Esophagus squamous epithelium (tissue), 5 donors: ENCODE data around the gene DNAJC5G. TPM values are rescaled to one million over a fixed set of nuclear protein-coding genes. Genes with fewer than 3 reads are reported as not detected.

Source experiments
- DNase-seq: peaks from one replicate; lab custom pipeline; 2025; lab: John Stamatoyannopoulos, UW
- H3K27ac ChIP-seq, 4 donors: fragments of 200-600 bp; sonication (generic); one replicate each; pipeline ENCODE4 v1.5.1; 2016 to 2019; ENCODE audit warnings: mild to moderate bottlenecking in 1 of 4
- H3K27me3 ChIP-seq, 4 donors: fragments of 200-600 bp; sonication (generic); 1 replicate in 3 of 4; 2 replicates in 1 of 4; pipeline versions ENCODE4 v1.5.1 to v1.6.0; 2017 to 2021; ENCODE audit warnings: antibody characterized with exemption in 1 of 4
- H3K36me3 ChIP-seq, 3 donors: fragments of 200-600 bp; sonication (generic); one replicate each; pipeline ENCODE4 v1.5.1; 2016 to 2019
- H3K4me1 ChIP-seq, 3 donors: fragments of 200-600 bp; sonication (generic); one replicate each; pipeline ENCODE4 v1.5.1; 2017 to 2019
- H3K4me3 ChIP-seq, 4 donors: fragments of 200-600 bp; sonication (generic); 1 replicate in 3 of 4; 2 replicates in 1 of 4; pipeline ENCODE4 v1.5.1; 2016 to 2019; ENCODE audit warnings: mild to moderate bottlenecking in 2 of 4, moderate library complexity in 1 of 4
- H3K9me3 ChIP-seq, 3 donors: fragments of 200-600 bp; sonication (generic); one replicate each; pipeline ENCODE4 v1.5.1; 2016 to 2019
- CTCF ChIP-seq, 6 experiments: fragments of 450-650 bp in 4 of 6; fragments of 200-600 bp in 2 of 6; sonication (generic) in 2 of 6; IDR thresholded peaks; one replicate each; pipeline ENCODE4 v1.5.1; 2016 to 2019; ENCODE audit warnings: antibody characterized with exemption in 6 of 6, mild to moderate bottlenecking in 4 of 6, moderate library complexity in 4 of 6
- POLR2A ChIP-seq, 4 donors: fragments of 450-650 bp; IDR thresholded peaks; one replicate each; pipeline ENCODE4 v1.6.1; 2017; ENCODE audit warnings: antibody characterized with exemption in 4 of 4, mild to moderate bottlenecking in 4 of 4, moderate library complexity in 3 of 4
- WGBS, 2 donors: methylation state at CpG; one replicate each; pipeline ENCODE4 v1.1.5; 2018; 5-methylcytosine and 5-hydroxymethylcytosine counted together
- intact Hi-C: fragments of 100-400 bp; cut with DNase I; formaldehyde crosslinking; loops from one replicate; pipeline ENCODE4 v1.15.0; 2022
- total RNA-seq, 4 donors: library from RNA; depleted of rRNA; stranded (reverse); fragments of >200 nt; gene quantifications; one replicate each; pipeline ENCODE4 v1.1.0, GENCODE V29; 2016
- donor health status: DM: yes; HTN: yes; CAD: no.

Gene DNAJC5G
- total RNA-seq, 4 donors from 2014 or later, result 0.38 TPM; not detected in 3

- intact Hi-C loops, result no loop called here
- no peak overlapping the region for H3K27ac ChIP-seq
- H3K9me3 ChIP-seq, result no peaks in the 10 kb centered on the region
- DNase-seq, result no peak
- TF ChIP-seq POLR2A (IDR thresholded peaks at IDR 0.05) (no peak), CTCF (IDR thresholded peaks at IDR 0.05) (no peak)
- peaks cover 30 to 41% (median 32%) of the 10 kb centered on the region in 3 donors for H3K4me1 ChIP-seq
- no peaks in the 10 kb centered on the region for H3K36me3 ChIP-seq
- peaks cover 16 to 100% (median 28%) of the 10 kb centered on the region in 4 donors for H3K27me3 ChIP-seq
- H3K4me3 ChIP-seq, result peak overlapping the region in 2 of 4 donors; percentile 57 to 61
- WGBS, 2 donors, result 61 to 71% methylated on average over 9 to 10 of the region's 11 CpGs
Measured at GRCh38 chr2:27261241-27261925, 13.8 kb upstream of the DNAJC5G start.

DNA sequence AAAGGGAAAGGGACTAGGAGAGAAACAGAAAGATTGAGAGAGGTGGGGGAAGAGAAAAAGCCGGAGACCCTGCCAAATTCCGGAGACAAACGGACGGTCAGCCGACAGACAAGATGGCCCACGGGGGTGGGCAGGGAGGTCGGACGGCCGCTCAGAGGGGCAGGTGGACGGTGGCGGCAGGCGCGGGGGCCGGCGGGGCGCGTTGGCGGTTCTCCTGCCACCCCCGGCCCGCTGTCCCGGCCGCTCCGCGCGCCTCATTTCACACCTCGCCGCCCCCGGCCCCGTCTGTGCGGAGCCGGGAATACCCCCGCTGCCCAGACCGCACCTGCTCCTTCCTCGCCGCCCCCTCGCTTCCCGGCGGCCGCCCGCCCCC lies 13.3 kb upstream of the DNAJC5G start:
- Histone ChIP-seq H3K27me3 (peaks cover 16 to 100% (median 28%) of the 10 kb centered on the region in 4 donors), H3K4me1 (peaks cover 30 to 41% (median 32%) of the 10 kb centered on the region in 3 donors), H3K36me3 (no peaks in the 10 kb centered on the region), H3K9me3 (no peaks in the 10 kb centered on the region), H3K4me3 (peak overlapping the region; percentile 43 to 61 (median 52)), H3K27ac (no peak overlapping the region)
- no peak for DNase-seq
- WGBS, 2 donors, result 4% methylated on average over 24 to 29 of the region's 40 CpGs
- intact Hi-C loops, result no loop called here
- TF ChIP-seq POLR2A (IDR thresholded peaks at IDR 0.05) (no peak), CTCF (IDR thresholded peaks at IDR 0.05) (no peak)

DNA sequence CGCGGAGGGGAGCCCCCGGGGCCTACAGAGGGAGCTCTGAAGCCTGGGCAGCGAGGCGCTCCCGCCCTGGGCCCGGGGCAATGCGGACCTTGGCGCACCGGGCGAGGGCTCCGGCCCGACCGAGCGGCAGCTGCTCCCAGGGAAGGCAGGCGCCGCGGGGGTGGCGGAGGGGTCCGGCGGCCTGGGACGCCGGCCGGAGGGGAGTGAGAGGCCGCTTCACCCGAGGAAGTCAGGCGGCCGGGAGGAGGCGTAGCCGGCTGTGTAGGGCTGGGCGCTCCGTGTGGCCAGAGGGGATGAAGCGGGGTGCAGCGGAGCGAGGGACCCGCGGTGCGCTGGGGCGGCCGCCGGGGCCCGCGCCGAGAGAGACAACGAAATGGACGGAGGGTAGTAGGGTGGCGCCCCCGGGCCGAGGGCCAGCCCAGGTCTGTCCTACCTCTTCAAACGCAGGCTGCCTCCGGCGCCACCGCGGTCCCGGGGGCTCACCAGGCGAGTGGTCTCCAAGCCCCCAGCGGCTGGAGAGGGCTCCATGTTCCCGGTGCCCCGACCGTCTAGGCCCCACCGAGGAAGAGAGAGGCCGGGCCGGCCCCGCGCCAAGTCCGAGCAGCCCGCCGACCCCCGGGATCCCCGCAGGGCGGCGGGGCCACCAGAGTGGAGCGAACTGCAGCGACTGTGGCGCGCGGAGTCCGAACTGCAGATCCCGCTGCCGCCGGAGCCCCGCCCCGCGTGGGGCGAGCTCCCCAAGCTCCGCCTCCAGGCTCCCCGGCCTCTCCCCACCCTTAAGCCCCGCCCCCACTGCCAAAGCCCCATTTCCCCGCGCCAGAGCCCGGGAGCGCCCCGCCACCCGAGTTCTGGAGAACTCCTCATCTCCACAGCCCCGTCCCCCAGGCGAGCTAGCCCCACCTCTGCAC lies 12.6 kb upstream of the DNAJC5G start, which contains the start of gene SLC30A3:
SLC30A3 (minus strand) TSS at position 669 of the 908 bp plus-strand sequence; CDS start at position 528, 141 bp downstream.
- TF ChIP-seq CTCF (IDR thresholded peaks at IDR 0.05) (no peak), POLR2A (IDR thresholded peaks at IDR 0.05) (no peak)
- DNase-seq, result no peak
- Histone ChIP-seq H3K4me3 (peak within 1 kb of the TSS; percentile 43 to 61 (median 52)), H3K27ac (no peak within 1 kb of the TSS), H3K9me3 (no peaks in the 10 kb centered on the region), H3K27me3 (peaks cover 16 to 100% (median 28%) of the 10 kb centered on the region in 4 donors), H3K36me3 (no peaks in the 10 kb centered on the region), H3K4me1 (peaks cover 30 to 41% (median 32%) of the 10 kb centered on the region in 3 donors)
- 0% methylated on average over 3 to 6 of the region's 96 CpGs for WGBS, 2 donors
- intact Hi-C loops, result no loop called here

DNA sequence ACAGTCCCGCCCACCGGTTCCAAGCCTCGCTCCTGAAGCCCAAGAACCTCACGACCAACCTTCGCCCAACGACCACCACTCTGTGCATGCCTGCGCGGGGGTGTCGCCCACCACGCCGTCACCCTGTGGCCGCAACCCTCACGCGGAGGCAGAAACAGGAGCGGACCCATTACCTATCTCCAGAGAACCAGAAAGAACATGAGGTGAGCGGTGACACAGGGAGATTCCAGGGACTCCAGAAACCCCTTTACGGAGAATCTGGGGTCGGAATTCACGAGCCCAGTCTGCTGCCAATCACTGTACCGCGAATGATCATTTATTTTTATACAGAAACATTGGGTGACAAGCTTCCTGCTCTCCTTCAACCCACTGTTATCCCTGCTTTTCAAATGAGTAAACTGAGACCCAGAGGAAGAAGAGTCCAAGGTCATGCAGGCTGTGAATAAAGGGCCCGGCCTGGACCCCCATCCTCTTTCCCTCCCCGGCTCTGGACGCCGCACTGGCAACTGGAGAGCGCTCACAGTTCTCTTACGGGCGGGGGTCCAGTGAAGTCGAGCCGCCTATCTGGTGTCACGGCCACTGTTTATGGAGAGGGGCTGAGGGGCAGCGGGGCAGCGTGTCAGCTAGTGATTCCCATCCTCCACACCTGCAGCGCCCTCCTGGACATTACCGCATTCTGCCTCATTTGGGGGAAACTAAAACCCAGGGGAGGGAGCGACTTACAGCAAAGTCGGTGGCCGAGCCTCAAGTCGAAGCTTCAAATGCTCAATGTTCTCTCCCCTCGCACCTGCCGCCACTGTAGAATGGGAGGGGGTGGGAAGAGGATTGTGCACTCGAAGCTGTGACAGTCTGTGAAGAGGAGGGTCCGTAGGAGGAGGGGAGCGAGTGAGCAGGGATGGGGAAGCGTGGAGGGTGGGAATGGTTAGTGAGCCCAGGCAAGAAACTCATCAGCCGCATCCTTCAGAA lies 11.7 kb upstream of the DNAJC5G start:
- Histone ChIP-seq H3K4me3 (peak overlapping the region; percentile 43 to 61 (median 52)), H3K4me1 (peaks cover 30 to 41% (median 32%) of the 10 kb centered on the region in 3 donors), H3K27me3 (peaks cover 16 to 100% (median 28%) of the 10 kb centered on the region in 4 donors), H3K36me3 (no peaks in the 10 kb centered on the region), H3K27ac (no peak overlapping the region), H3K9me3 (no peaks in the 10 kb centered on the region)
- WGBS, 2 donors, result 0 to 1% methylated on average over 9 to 33 of the region's 46 CpGs
- no peak for DNase-seq
- intact Hi-C loops, result no loop called here
- TF ChIP-seq POLR2A (IDR thresholded peaks at IDR 0.05) (no peak), CTCF (IDR thresholded peaks at IDR 0.05) (no peak)
